Activated naive CD8-positive, alpha-beta T cell (primary cell): Measurements from ENCODE around the gene CCDC158.
A peak's percentile ranks its signal among the peaks of the same experiment; 100 is the strongest.
"Not testable (repeated sequence)": the region's sequence is repeated elsewhere in the genome, so short reads cannot be mapped to it uniquely, and the experiment has no call there.

Experiments
- H3K27ac Mint-ChIP-seq: one replicate; pipeline ENCODE4 v1.8.0; 2021; ENCODE audit warnings: mixed read lengths
- H3K27me3 Mint-ChIP-seq: one replicate; pipeline ENCODE4 v1.8.0; 2021; ENCODE audit warnings: mixed read lengths
- H3K36me3 Mint-ChIP-seq: one replicate; pipeline ENCODE4 v1.8.0; 2021; ENCODE audit warnings: mixed read lengths
- H3K4me1 Mint-ChIP-seq: one replicate; pipeline ENCODE4 v1.8.0; 2021; ENCODE audit warnings: low read depth, mixed read lengths
- H3K4me3 Mint-ChIP-seq: one replicate; pipeline ENCODE4 v1.8.0; 2021; ENCODE audit warnings: mild to moderate bottlenecking, mixed read lengths
- H3K9me3 Mint-ChIP-seq: one replicate; pipeline ENCODE4 v1.8.0; 2021; ENCODE audit warnings: low read depth, mixed read lengths

Gene CCDC158

GRCh38 chr4:76364763-76365162, 56.2 kb downstream of the CCDC158 start:
- no peak overlapping the region for H3K27ac Mint-ChIP-seq
- peaks cover 5% of the 10 kb centered on the region for H3K27me3 Mint-ChIP-seq
- H3K36me3 Mint-ChIP-seq = peaks cover 2% of the 10 kb centered on the region
- H3K4me3 Mint-ChIP-seq = no peak overlapping the region
- no peaks in the 10 kb centered on the region for H3K9me3 Mint-ChIP-seq
- H3K4me1 Mint-ChIP-seq = no peaks in the 10 kb centered on the region

- Mint-ChIP-seq H3K27me3 (peaks cover 5% of the 10 kb centered on the region), H3K27ac (no peak overlapping the region), H3K4me3 (no peak overlapping the region), H3K4me1 (no peaks in the 10 kb centered on the region), H3K9me3 (no peaks in the 10 kb centered on the region), H3K36me3 (peaks cover 9% of the 10 kb centered on the region)
Measured at GRCh38 chr4:76363556-76364290, 57.2 kb downstream of the CCDC158 start.

DNA sequence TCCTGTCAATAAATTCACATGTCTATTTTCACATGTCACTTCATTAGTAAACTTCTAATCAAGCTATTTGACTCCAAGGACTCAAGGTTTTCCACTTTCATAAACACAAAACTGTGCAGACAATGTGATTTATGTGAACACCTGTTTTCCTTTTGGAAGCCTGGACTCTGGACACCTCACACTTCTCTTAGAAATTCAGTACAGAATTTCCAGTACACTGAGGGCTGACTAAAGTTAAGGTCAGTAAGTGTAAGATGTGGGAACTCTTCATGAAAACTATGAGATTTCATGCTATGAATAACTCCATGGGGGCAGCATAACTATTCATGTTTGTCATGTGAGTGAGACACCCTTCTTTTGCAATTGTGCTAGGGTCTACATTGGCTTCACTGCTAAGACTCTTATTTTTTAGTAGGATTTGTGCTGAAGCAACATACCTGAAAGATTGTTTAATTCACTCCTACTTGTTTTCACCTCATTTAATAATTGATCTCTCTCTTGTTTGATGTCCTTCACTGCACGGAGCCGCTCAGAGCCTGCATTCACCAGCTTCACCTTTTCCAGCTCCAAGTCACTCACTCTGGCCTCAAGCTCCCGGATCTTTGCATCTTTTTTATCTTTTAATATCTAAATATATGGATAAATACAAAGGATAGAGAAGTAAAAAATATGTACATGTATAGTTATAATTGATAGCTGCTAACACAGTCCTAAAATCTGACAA, 59.1 kb downstream of the CCDC158 start:
- Mint-ChIP-seq H3K4me3 (no peak overlapping the region), H3K36me3 (peaks cover 12% of the 10 kb centered on the region), H3K4me1 (no peaks in the 10 kb centered on the region), H3K27ac (no peak overlapping the region), H3K27me3 (no peaks in the 10 kb centered on the region), H3K9me3 (peaks cover 5% of the 10 kb centered on the region)

DNA sequence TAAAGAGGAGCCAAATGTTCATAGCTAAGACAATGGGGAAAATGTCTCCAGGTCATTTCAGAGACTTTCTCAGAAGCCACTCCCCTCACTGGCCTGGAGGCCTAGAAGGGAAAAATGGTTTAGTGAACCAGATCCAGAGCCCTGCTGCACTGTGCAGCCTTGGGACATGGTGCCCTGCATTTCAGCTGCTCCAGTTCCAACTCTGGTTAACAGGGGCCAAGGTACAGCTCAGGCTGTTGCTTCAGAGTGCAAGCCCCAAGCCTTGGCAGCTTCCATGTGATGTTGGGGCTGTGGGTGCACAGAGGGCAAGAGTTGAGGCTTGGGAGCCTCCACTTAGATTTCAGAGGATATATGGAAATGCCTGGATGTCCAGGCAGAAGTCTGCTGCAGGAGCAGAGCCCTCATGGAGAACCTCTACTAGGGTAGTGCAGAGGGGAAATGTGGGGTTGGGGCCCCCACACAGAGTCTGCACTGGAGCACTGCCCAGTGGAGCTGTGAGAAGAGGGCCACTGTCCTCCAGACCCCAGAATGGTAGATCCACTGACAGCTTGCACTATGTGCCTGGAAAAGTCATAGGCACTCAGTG, 61.0 kb downstream of the CCDC158 start:
- H3K9me3 Mint-ChIP-seq, H3K4me1 Mint-ChIP-seq, H3K4me3 Mint-ChIP-seq, H3K27ac Mint-ChIP-seq, H3K27me3 Mint-ChIP-seq: not testable (repeated sequence)
- peaks cover 12% of the 10 kb centered on the region for H3K36me3 Mint-ChIP-seq

- H3K27ac Mint-ChIP-seq = no peak overlapping the region
- no peak overlapping the region for H3K4me3 Mint-ChIP-seq
- H3K36me3 Mint-ChIP-seq = peaks cover 12% of the 10 kb centered on the region
- peaks cover 7% of the 10 kb centered on the region for H3K9me3 Mint-ChIP-seq
- peaks cover 3% of the 10 kb centered on the region for H3K27me3 Mint-ChIP-seq
- H3K4me1 Mint-ChIP-seq = peaks cover 9% of the 10 kb centered on the region
Measured at GRCh38 chr4:76357981-76358380, 63.0 kb downstream of the CCDC158 start.

DNA sequence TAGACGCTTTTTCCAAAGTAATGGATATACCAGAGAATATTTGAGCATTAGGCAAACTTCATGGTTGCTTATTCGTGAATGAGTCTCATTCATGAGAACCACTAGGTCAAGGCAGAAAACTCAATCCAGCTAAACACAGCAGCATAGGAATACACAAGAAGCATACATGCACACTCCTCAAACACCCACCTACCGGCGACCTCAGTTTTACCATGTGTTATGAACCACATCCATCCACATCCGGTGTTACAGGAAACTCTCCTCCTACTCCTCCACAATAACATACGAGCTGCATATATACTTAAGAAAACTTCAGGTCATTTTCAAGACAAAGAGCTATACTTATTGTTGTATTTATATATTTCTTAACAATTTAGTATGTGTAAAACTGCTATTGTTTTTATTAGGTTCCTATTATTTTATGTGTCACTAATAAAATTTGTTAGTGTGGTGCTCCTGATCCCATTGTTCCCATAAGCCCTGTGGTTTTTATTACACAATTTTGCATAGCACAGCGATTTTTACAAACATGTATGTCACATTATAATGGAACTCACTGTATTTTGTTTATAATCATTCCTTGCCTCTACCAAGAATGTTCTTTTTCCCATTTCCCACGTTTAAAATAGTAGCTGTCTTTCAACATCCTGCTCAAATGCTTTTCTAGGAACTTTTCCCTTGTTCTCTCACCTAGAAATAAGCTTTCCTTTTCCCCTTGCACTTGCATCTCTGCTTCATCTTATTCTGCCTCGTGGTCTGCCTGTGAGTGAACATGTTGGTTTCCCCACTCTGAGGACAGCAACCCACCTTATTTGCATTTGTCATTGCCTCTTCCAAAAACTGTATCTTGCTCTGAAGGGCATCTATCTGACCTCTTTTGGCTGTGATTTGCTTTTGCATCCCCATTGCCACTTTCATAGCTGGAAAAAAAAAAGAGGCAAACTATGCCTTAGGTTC, 66.1 kb downstream of the CCDC158 start:
- Mint-ChIP-seq H3K27me3 (peaks cover 3% of the 10 kb centered on the region), H3K27ac (no peak overlapping the region), H3K9me3 (peaks cover 7% of the 10 kb centered on the region), H3K4me3 (peak overlapping the region; percentile 27), H3K36me3 (peaks cover 10% of the 10 kb centered on the region), H3K4me1 (peaks cover 9% of the 10 kb centered on the region)

DNA sequence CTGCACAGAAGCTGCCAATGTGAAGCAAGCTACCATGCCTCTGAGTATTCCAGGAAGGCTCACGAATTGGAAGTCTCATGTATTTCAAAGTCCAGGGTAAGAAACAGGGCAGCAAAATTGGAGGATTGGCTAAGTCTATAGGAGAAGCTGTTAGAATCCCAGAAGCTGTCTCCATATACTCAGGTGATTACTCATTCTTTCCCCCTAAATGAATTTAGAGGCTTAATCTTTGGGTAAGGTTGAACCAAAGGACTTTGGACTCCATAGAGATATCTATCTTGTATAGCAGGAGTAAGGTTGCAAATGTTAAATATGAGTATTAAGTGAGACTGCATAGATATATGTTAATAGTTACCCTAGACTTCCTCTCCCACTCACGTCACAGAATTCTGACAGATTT, 78.1 kb downstream of the CCDC158 start:
- H3K27ac Mint-ChIP-seq = no peak overlapping the region
- H3K9me3 Mint-ChIP-seq = peaks cover 7% of the 10 kb centered on the region
- peaks cover 4% of the 10 kb centered on the region for H3K36me3 Mint-ChIP-seq
- no peaks in the 10 kb centered on the region for H3K27me3 Mint-ChIP-seq
- no peak overlapping the region for H3K4me3 Mint-ChIP-seq
- H3K4me1 Mint-ChIP-seq = no peaks in the 10 kb centered on the region

GRCh38 chr4:76342191-76342590, 78.8 kb downstream of the CCDC158 start:
- H3K36me3 Mint-ChIP-seq = peaks cover 3% of the 10 kb centered on the region
- no peaks in the 10 kb centered on the region for H3K27me3 Mint-ChIP-seq
- no peaks in the 10 kb centered on the region for H3K4me1 Mint-ChIP-seq
- no peak overlapping the region for H3K27ac Mint-ChIP-seq
- peaks cover 4% of the 10 kb centered on the region for H3K9me3 Mint-ChIP-seq
- no peak overlapping the region for H3K4me3 Mint-ChIP-seq

- Mint-ChIP-seq H3K27ac (no peak overlapping the region), H3K27me3 (no peaks in the 10 kb centered on the region), H3K9me3 (no peaks in the 10 kb centered on the region), H3K4me3 (no peak overlapping the region), H3K36me3 (peaks cover 2% of the 10 kb centered on the region), H3K4me1 (no peaks in the 10 kb centered on the region)
Measured at GRCh38 chr4:76341063-76341462, 79.9 kb downstream of the CCDC158 start.

GRCh38 chr4:76339364-76339763, 81.6 kb downstream of the CCDC158 start:
- Mint-ChIP-seq H3K4me1 (no peaks in the 10 kb centered on the region), H3K4me3 (no peak overlapping the region), H3K27ac (no peak overlapping the region), H3K9me3 (no peaks in the 10 kb centered on the region), H3K36me3 (no peaks in the 10 kb centered on the region), H3K27me3 (peaks cover 1% of the 10 kb centered on the region)

- Mint-ChIP-seq H3K4me3 (no peak overlapping the region), H3K4me1 (no peaks in the 10 kb centered on the region), H3K9me3 (no peaks in the 10 kb centered on the region), H3K36me3 (no peaks in the 10 kb centered on the region), H3K27me3 (peaks cover 3% of the 10 kb centered on the region), H3K27ac (no peak overlapping the region)
Measured at GRCh38 chr4:76334885-76335284, 86.1 kb downstream of the CCDC158 start.

DNA sequence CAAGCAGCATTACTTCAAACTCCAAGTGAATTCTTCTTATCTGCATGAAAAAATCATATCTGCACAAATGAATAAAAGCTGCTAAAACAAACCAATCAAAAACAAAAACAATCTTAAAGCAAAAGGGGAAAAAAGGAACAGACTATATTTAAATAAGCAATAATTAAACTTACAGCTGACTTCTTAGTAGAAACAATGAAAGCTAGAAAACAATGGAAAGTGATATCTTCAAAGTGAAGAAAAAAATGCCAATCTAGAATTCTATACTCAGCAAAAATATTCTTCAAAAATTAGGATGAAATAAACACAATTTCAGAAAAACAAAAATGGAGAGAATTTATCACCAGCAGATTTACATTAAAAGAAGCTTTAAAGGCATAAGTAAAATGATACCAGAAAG, 94.4 kb downstream of the CCDC158 start:
- Mint-ChIP-seq H3K27me3 (peaks cover 4% of the 10 kb centered on the region), H3K36me3 (peaks cover 8% of the 10 kb centered on the region), H3K4me1 (no peaks in the 10 kb centered on the region), H3K4me3 (no peak overlapping the region), H3K27ac (no peak overlapping the region), H3K9me3 (peaks cover 24% of the 10 kb centered on the region)

DNA sequence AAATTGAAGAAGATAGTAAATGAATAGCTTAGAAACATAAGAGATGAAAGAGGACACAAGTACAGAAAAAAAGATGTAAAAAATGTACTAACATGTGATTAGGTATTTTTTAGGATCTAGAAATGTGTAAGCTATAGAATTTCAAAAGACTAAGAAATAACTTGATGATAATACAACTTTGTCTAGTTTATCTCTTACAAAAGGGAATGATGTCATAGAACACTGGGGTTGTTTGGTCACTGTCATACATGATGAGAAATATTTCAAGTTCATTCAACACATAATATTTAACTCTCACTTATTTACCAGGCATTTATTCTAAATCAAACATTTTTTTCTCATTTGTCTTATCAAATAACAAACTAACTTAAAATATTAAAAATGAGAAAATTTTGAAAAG, 95.9 kb downstream of the CCDC158 start:
- H3K27me3 Mint-ChIP-seq = peaks cover 3% of the 10 kb centered on the region
- no peak overlapping the region for H3K4me3 Mint-ChIP-seq
- no peaks in the 10 kb centered on the region for H3K4me1 Mint-ChIP-seq
- no peak overlapping the region for H3K27ac Mint-ChIP-seq
- H3K36me3 Mint-ChIP-seq = peaks cover 8% of the 10 kb centered on the region
- H3K9me3 Mint-ChIP-seq = peaks cover 36% of the 10 kb centered on the region

GRCh38 chr4:76322236-76322635, 98.7 kb downstream of the CCDC158 start:
- H3K27me3 Mint-ChIP-seq = peaks cover 2% of the 10 kb centered on the region
- H3K36me3 Mint-ChIP-seq = peaks cover 5% of the 10 kb centered on the region
- H3K27ac Mint-ChIP-seq = no peak overlapping the region
- H3K9me3 Mint-ChIP-seq = peaks cover 32% of the 10 kb centered on the region
- H3K4me3 Mint-ChIP-seq = no peak overlapping the region
- H3K4me1 Mint-ChIP-seq = no peaks in the 10 kb centered on the region
